ENCODE results near the gene NLRC5.

Gene NLRC5

DNA sequence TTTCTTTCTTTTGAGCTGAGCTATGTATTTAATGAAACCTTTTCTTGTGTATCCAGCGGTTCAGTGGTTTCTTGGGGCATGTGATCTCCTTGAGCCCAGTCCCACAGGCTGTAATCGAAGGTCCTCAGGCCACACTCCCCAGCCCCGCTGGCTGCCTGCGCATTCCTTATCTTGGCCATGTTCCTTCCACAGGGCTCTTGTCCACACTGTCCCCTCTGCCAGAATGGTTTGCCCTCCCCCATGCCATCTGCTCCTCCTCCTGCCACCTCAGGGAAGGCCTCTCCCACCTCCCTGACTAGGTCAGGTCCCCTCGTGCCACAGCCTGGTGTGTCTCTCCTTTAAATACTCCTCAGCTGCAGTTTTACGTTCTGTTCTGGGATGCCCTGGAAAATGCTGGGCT is 12.1 kb upstream of the NLRC5 start:
- TF ChIP-seq, protein P1, sequence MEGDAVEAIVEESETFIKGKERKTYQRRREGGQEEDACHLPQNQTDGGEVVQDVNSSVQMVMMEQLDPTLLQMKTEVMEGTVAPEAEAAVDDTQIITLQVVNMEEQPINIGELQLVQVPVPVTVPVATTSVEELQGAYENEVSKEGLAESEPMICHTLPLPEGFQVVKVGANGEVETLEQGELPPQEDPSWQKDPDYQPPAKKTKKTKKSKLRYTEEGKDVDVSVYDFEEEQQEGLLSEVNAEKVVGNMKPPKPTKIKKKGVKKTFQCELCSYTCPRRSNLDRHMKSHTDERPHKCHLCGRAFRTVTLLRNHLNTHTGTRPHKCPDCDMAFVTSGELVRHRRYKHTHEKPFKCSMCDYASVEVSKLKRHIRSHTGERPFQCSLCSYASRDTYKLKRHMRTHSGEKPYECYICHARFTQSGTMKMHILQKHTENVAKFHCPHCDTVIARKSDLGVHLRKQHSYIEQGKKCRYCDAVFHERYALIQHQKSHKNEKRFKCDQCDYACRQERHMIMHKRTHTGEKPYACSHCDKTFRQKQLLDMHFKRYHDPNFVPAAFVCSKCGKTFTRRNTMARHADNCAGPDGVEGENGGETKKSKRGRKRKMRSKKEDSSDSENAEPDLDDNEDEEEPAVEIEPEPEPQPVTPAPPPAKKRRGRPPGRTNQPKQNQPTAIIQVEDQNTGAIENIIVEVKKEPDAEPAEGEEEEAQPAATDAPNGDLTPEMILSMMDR (IDR thresholded peaks at IDR 0.05; ENCODE audit: unreplicated experiment in 3 of 3): no peak
- Mint-ChIP-seq H3K36me3 (ENCODE audit: low read depth) (no peaks in the 10 kb centered on the region), H3K9me3 (no peaks in the 10 kb centered on the region), H3K4me3 (no peak overlapping the region), H3K27me3 (ENCODE audit: low read depth) (peaks cover 7% of the 10 kb centered on the region), H3K27ac (no peak overlapping the region), H3K4me1 (no peaks in the 10 kb centered on the region)

DNA sequence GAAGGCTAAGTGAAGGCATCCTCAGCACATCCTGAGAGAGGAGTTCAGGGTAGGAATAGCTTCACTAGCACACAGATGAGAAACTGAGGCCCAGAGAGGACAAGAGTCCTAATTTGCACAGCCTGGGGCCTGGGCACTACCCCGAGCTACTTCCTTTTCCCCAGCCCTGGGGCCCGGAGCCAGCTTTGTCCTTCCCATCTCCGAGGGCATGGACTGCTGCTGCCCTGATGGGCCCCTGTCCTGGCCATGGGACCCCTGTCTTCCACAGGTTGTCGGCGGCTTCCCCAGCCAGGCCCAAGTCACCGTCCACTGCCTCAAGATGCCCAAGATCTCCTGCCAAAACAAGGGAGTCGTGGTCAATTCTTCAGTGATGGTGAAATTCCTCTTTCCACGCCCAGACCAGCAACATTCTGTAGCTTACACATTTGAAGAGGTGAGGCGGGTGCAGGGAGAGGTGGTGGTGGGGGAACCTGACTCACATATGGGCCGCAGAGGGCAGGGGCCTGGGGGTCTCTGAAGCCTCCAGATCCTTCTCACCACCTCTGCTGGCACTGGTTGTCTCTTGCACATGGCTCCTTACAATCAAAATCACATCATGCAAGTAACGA is 11.4 kb upstream of the NLRC5 start:
- TF ChIP-seq, protein P1 (IDR thresholded peaks at IDR 0.05; ENCODE audit: unreplicated experiment in 3 of 3): no peak
- H3K4me3 Mint-ChIP-seq: no peak overlapping the region
- H3K27ac Mint-ChIP-seq: no peak overlapping the region

DNA sequence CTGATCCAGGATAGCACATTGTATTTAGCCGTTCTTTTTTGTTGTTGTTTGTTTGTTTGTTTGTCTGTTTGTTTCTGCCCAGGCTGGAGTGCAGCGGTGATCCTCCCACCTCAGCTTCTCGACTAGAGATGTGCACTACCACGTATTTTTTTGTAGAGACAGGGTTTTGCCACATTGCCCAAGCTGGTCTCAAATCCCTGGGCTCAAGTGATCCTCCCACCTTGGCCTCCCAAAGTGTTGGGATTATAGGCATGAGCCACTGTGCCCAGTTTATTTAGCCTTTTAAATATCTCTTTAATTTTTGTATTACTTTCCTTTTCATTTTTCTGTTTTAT is 9.2 kb upstream of the NLRC5 start:
- Mint-ChIP-seq H3K4me1 (peaks cover 7% of the 10 kb centered on the region), H3K27ac (no peak overlapping the region), H3K36me3 (ENCODE audit: low read depth) (no peaks in the 10 kb centered on the region), H3K4me3 (no peak overlapping the region), H3K9me3 (no peaks in the 10 kb centered on the region), H3K27me3 (ENCODE audit: low read depth) (peaks cover 9% of the 10 kb centered on the region)
- TF ChIP-seq, protein P1 (IDR thresholded peaks at IDR 0.05; ENCODE audit: unreplicated experiment in 3 of 3): no peak

More for the DNA sequence above, 11.4 kb upstream of the NLRC5 start:
- Mint-ChIP-seq H3K36me3 (ENCODE audit: low read depth) (no peaks in the 10 kb centered on the region), H3K27me3 (ENCODE audit: low read depth) (peaks cover 9% of the 10 kb centered on the region), H3K9me3 (no peaks in the 10 kb centered on the region), H3K4me1 (no peaks in the 10 kb centered on the region)

DNA sequence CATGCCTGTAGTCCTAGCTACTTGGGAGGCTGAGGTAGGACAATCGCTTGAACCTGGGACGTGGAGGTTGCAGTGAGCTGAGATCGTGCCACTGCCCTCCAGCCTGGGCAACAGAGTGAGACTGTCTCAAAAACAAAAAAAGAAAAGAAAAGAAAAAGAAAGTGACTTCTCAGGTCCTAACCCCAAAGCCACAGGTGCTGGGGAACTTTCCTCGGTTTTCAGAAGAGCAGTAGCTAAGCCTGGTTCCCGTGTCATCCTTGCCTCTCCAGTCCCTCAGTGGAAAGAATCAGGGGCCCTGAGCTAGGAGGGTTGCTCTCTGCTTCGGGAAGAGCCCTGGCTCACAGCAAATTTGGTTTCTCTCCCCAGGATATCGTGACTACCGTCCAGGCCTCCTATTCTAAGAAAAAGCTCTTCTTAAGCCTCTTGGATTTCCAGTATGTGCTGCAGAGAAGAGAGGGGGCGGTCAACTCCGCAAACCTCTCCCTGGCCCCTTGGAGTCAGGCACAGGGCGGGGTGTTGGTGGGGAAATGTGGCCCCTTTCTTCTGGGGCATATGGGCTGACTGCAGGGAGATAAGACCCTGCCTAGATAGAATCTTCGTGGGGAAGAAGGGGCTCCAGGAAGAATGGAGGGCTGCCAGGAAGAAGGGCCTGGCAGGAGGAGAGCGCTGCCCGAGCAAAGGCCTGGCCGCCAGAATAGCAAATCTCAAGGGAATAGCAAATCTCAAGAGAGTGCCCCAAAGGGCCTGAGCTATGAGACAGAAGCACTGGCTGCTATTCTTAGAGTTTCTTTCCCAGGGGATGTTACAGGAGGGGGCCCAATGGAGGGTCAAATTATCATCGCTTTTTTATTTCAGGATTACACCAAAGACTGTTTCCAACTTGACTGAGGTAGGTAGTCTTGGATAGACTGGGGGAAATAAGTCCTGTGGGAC is 8.3 kb upstream of the NLRC5 start:
- peaks cover 4% of the 10 kb centered on the region for H3K27me3 Mint-ChIP-seq (ENCODE audit: low read depth)
- peaks cover 7% of the 10 kb centered on the region for H3K4me1 Mint-ChIP-seq
- no peaks in the 10 kb centered on the region for H3K36me3 Mint-ChIP-seq (ENCODE audit: low read depth)
- H3K27ac Mint-ChIP-seq: peak overlapping the region in 2 of 3 experiments; percentile 24 to 61
- TF ChIP-seq, protein P1 (IDR thresholded peaks at IDR 0.05; ENCODE audit: unreplicated experiment in 3 of 3): no peak
- no peak overlapping the region for H3K4me3 Mint-ChIP-seq
- no peaks in the 10 kb centered on the region for H3K9me3 Mint-ChIP-seq

DNA sequence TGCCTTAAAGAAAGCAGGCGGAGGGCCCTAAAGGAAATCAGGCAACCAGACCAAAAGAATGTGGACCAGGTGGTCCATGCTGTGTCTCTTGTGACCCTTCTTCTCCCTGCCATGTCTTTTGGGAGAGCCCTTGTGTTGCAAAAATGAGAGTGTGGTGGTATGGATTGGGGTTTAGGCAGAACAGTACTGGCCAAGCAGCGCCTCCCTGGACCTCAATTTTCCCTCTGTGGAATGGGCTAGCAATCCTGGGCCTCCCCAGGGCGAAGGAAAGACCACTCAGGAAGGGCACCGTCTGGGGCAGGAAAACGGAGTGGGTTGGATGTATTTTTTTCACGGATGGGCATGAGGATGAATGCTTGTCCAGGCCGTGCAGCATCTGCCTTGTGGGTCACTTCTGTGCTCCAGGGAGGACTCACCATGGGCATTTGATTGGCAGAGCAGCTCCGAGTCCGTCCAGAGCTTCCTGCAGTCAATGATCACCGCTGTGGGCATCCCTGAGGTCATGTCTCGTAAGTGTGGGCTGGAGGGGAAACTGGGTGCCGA is 7.6 kb upstream of the NLRC5 start:
- TF ChIP-seq, protein P1 (IDR thresholded peaks at IDR 0.05; ENCODE audit: unreplicated experiment in 3 of 3): no peak
- no peak overlapping the region for H3K4me3 Mint-ChIP-seq
- H3K27ac Mint-ChIP-seq: peak overlapping the region in 2 of 3 experiments; percentile 24 to 61
- H3K9me3 Mint-ChIP-seq: no peaks in the 10 kb centered on the region
- H3K4me1 Mint-ChIP-seq: peaks cover 7% of the 10 kb centered on the region
- H3K36me3 Mint-ChIP-seq (ENCODE audit: low read depth): no peaks in the 10 kb centered on the region
- peaks cover 5% of the 10 kb centered on the region for H3K27me3 Mint-ChIP-seq (ENCODE audit: low read depth)
